IPS-NIHi7 (cell line): ENCODE data around the gene HIGD1B.
A peak's percentile ranks its signal among the peaks of the same experiment; 100 is the strongest.

ENCODE experiments used
- DNase-seq: peaks from one replicate; pipeline ENCODE4 v3.0.0; 2012; ENCODE audit warnings: mixed read lengths; ENCODE audit errors: extremely low spot score

The HIGD1B gene

GRCh38 chr17:44837196-44837595 is 10.5 kb upstream of the HIGD1B start:
- no peak for DNase-seq

- DNase-seq = no peak
Measured at GRCh38 chr17:44840274-44840673, 7.4 kb upstream of the HIGD1B start.

GRCh38 chr17:44840936-44841335 is 6.7 kb upstream of the HIGD1B start:
- DNase-seq = no peak

- DNase-seq = peak; percentile 41
Measured at GRCh38 chr17:44842748-44843147, 4.9 kb upstream of the HIGD1B start.

- peak; percentile 55 for DNase-seq
Measured at GRCh38 chr17:44844390-44844830, 3.3 kb upstream of the HIGD1B start.

- no peak for DNase-seq
Measured at GRCh38 chr17:44846206-44846605, 1.5 kb upstream of the HIGD1B start.

GRCh38 chr17:44848257-44848795 is 643 bp downstream of the HIGD1B start:
- peak; percentile 38 for DNase-seq

GRCh38 chr17:44848961-44849489 is 1.3 kb downstream of the HIGD1B start:
- DNase-seq = no peak

GRCh38 chr17:44850025-44850424 is 2.3 kb downstream of the HIGD1B start:
- DNase-seq = no peak

- no peak for DNase-seq
Measured at GRCh38 chr17:44850612-44851011, 2.9 kb downstream of the HIGD1B start.

- no peak for DNase-seq
Measured at GRCh38 chr17:44854192-44854591, 6.5 kb downstream of the HIGD1B start.

GRCh38 chr17:44859701-44860100 is 12.0 kb downstream of the HIGD1B start:
- DNase-seq = no peak

- DNase-seq = no peak
Measured at GRCh38 chr17:44862278-44862914, 14.7 kb downstream of the HIGD1B start.

- no peak for DNase-seq
Measured at GRCh38 chr17:44863061-44863918, 15.6 kb downstream of the HIGD1B start.

GRCh38 chr17:44864831-44865230 is 17.1 kb downstream of the HIGD1B start:
- DNase-seq = no peak

GRCh38 chr17:44865231-44865660 is 17.6 kb downstream of the HIGD1B start:
- DNase-seq = peak; percentile 88

- DNase-seq = no peak
Measured at GRCh38 chr17:44865931-44866330, 18.2 kb downstream of the HIGD1B start.

- no peak for DNase-seq
Measured at GRCh38 chr17:44867841-44868240, 20.2 kb downstream of the HIGD1B start.

- DNase-seq = no peak
Measured at GRCh38 chr17:44871556-44871955, 23.9 kb downstream of the HIGD1B start.

- DNase-seq = no peak
Measured at GRCh38 chr17:44872131-44872768, 24.6 kb downstream of the HIGD1B start.

GRCh38 chr17:44875761-44876160 is 28.1 kb downstream of the HIGD1B start:
- no peak for DNase-seq

- no peak for DNase-seq
Measured at GRCh38 chr17:44877121-44877520, 29.4 kb downstream of the HIGD1B start.
